Activated CD8-positive, alpha-beta memory T cell treated with anti-CD3 and anti-CD28 coated beads, Interleukin-2, amount 10 ng/mL, durations not matched to agents 7 days and 5 days (primary cell): ENCODE data around the gene ZNF764. TPM values are rescaled to one million over a fixed set of nuclear protein-coding genes. Genes with fewer than 3 reads are reported as not detected.
A peak's percentile ranks its signal among the peaks of the same experiment; 100 is the strongest.

Experiments used
- ATAC-seq: fragments of 150-1000 bp; cut with Tn5 transposase; one replicate; pipeline ENCODE4 v1.10.0; 2021; ENCODE audit warnings: moderate library complexity
- CTCF ChIA-PET: fragments of 350-600 bp; sonication (Branson Sonifier 250); formaldehyde crosslinking; loops from one replicate; lab custom pipeline; 2021; ENCODE audit warnings: antibody characterized with exemption; lab: Charles Lee
- DNase-seq: peaks from one replicate; pipeline ENCODE4 v3.0.0-alpha.2; 2020
- H3K27ac Mint-ChIP-seq: one replicate; pipeline ENCODE4 v1.8.0; 2021; ENCODE audit warnings: mild to moderate bottlenecking, mixed read lengths
- H3K27me3 Mint-ChIP-seq: one replicate; pipeline ENCODE4 v1.8.0; 2021; ENCODE audit warnings: mixed read lengths
- H3K36me3 Mint-ChIP-seq: one replicate; pipeline ENCODE4 v1.8.0; 2021; ENCODE audit warnings: mild to moderate bottlenecking, mixed read lengths
- H3K4me1 Mint-ChIP-seq: one replicate; pipeline ENCODE4 v1.8.0; 2021; ENCODE audit warnings: mixed read lengths
- H3K4me3 Mint-ChIP-seq: one replicate; pipeline ENCODE4 v1.8.0; 2021; ENCODE audit warnings: mild to moderate bottlenecking, moderate library complexity, mixed read lengths
- H3K9me3 Mint-ChIP-seq: one replicate; pipeline ENCODE4 v1.8.0; 2022; ENCODE audit warnings: low read depth, mixed read lengths
- microRNA-seq: library from miRNA; unstranded; fragments of <30 nt; microRNA quantifications from one replicate; pipeline ENCODE4 v1.2.0, GENCODE V29; 2022
- total RNA-seq, 2 experiments: library from RNA; stranded (reverse); gene quantifications; one replicate each; pipeline ENCODE4 v1.2.3, GENCODE V29; 2021

ZNF764 gene
- total RNA-seq, 2 experiments from 2014 or later: 14.0 to 15.6 TPM

DNA sequence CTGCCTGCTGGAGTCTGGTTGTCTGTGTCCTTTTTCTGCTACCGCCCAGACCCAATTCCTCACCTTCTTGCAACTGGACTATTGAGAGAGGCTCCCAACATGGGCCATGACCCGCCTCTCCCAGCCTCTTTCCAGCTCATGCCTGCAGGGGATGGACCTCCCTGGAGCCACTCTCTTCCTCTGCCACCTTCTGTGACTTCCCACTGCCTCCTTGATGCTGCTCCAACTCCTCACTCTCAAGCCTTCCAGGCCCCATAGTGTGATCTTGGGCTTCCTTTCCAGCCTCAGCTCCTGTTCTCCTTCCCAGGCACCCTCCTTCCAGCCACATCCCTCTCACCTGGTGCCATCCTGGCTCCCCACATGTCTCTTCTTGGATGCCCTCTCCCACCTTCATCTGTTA, 42.9 kb downstream of the ZNF764 start:
- Mint-ChIP-seq H3K4me1 (peaks cover 42% of the 10 kb centered on the region), H3K27ac (peak overlapping the region; percentile 7), H3K36me3 (peaks cover 86% of the 10 kb centered on the region), H3K4me3 (no peak overlapping the region), H3K9me3 (no peaks in the 10 kb centered on the region), H3K27me3 (no peaks in the 10 kb centered on the region)
- CTCF ChIA-PET: interaction anchor here (0.7 kb wide), 1 partner anchor 10 kb away, joined by 3 read pairs; no protein-coding TSS in a partner anchor
- ATAC-seq: no peak
- DNase-seq: no peak

DNA sequence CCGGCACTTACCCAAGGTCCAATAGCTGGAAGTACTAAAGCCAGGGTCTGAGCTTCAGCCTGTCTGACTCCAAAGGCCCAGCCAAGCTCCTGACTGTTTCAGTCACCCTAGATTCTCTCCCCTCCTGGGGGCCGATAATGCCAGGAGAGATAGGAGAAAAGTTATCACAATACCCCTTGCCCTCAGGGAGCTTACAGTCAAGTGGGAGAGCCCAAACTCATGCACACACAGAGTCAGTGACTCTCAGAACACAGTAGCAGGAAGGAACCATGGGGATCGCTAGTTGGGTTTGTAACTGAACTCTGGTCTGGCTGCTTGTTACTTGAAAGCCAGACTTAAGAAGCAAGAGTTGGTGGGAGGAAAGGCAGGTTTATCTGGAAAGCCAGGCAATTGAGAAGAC, 46.7 kb downstream of the ZNF764 start:
- no peak for ATAC-seq
- no peaks in the 10 kb centered on the region for H3K27me3 Mint-ChIP-seq

DNA sequence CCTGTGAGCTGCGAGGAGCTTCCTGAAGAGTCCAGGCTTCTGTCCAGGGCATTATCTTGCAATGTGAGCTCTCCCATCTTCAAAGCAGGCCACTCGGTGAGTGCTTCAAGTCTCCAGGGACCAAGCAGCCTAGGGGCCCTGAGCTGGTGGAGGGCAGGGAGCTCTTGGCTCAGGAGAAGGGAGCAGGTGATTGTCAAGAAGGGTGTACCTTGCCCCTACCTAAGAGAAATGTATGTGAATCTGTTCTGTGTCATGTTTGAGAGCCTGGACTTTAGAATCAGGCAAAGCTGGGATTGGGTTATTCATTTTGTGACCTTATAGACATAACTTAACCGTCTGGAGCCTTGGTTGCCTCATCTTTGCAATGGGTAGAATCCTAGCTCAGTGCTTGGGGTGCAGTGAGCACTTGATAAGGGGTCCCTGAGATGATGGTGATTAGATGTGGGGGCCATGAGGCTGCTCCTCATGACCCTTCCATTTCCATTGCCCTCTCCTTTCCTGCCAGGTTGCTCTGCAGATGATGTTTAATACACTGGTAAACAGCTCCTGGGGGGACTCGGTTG, 47.7 kb downstream of the ZNF764 start:
- peaks cover 73% of the 10 kb centered on the region for H3K36me3 Mint-ChIP-seq
- H3K27me3 Mint-ChIP-seq: no peaks in the 10 kb centered on the region
- DNase-seq (no peak), ATAC-seq (no peak)
- H3K4me1 Mint-ChIP-seq: peaks cover 18% of the 10 kb centered on the region
- no peak overlapping the region for H3K4me3 Mint-ChIP-seq
- CTCF ChIA-PET: interaction anchor here (0.8 to 2.2 kb wide), 6 partner anchors 13 to 92 kb away, joined by 3 to 6 read pairs (median 4); partner anchors contain the start of gene DCTPP1
- no peaks in the 10 kb centered on the region for H3K9me3 Mint-ChIP-seq
- H3K27ac Mint-ChIP-seq: no peak overlapping the region

More for the DNA sequence above, 46.7 kb downstream of the ZNF764 start:
- Mint-ChIP-seq H3K4me1 (peaks cover 23% of the 10 kb centered on the region), H3K36me3 (peaks cover 78% of the 10 kb centered on the region), H3K27ac (no peak overlapping the region), H3K4me3 (no peak overlapping the region), H3K9me3 (no peaks in the 10 kb centered on the region)
- no peak for DNase-seq
- CTCF ChIA-PET: interaction anchor here (1.1 to 2.2 kb wide), 3 partner anchors 38 to 82 kb away, joined by 3 to 6 read pairs (median 3); partner anchors contain the start of gene DCTPP1

DNA sequence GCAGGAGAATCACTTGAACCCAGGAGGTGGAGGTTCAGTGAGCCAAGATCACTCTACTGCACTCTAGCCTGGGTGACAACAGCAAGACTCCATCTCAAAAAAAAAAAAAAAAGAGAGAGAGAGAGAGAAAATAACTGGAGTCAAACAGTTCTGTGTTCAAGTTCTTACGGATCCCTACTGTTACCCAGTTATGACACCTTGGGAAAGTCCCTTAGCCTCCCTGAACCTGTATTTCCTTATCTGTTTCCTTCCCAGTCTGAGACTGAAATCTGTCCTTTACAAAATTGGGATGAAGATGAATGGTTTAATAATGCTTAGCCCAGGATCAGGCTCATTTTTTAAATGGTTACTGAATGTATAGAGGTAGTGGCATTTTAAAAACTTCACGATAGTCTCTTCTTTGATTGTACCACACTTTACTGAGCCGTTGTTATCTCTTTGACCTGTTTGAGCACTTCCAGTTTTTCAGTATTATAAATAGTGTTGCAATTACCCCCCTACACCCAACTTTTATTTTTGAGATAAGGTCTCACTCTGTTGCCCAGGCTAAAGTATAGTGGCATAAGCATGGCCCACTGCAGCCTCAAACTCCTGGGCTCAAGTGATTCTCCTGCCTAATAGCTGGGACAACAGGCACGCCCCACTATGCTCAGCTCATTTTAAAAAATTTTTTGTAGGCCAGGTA, 49.0 kb downstream of the ZNF764 start:
- ATAC-seq: no peak
- no peak overlapping the region for H3K27ac Mint-ChIP-seq

More for the DNA sequence above, 49.0 kb downstream of the ZNF764 start:
- H3K4me1 Mint-ChIP-seq: peaks cover 15% of the 10 kb centered on the region
- H3K27me3 Mint-ChIP-seq: no peaks in the 10 kb centered on the region
- no peaks in the 10 kb centered on the region for H3K9me3 Mint-ChIP-seq
- H3K4me3 Mint-ChIP-seq: no peak overlapping the region
- DNase-seq: no peak
- CTCF ChIA-PET: interaction anchor here (1.7 kb wide), 1 partner anchor 60 kb away, joined by 6 read pairs; no protein-coding TSS in a partner anchor
- peaks cover 70% of the 10 kb centered on the region for H3K36me3 Mint-ChIP-seq

Small RNA genes lying within 50 kb of the gene (microRNA-seq; reads per million reads assigned to microRNA genes)
- gene MIR4518: 981 reads per million, percentile 83 among the genes with 10 or more reads in this experiment

Other genes starting within 250 kb of the ZNF764 start
- 10 to 100 TPM; 70.0 to 94.9 TPM for gene CD2BP2, start 203.1 kb downstream of the ZNF764 start, total RNA-seq
- 10 to 100 TPM; 84.1 to 87.3 TPM for gene TBC1D10B, start 187.9 kb downstream of the ZNF764 start, total RNA-seq
- gene MYL11, start 183.6 kb downstream of the ZNF764 start, total RNA-seq: 1 to 10 TPM in 1 of 2 experiments, not detected in 1; 1.0 TPM
- 100 to 1,000 TPM; 259 to 278 TPM for gene SEPTIN1, start 175.8 kb downstream of the ZNF764 start, total RNA-seq
- gene ZNF48, start 163.0 kb downstream of the ZNF764 start, total RNA-seq: 10 to 100 TPM; 13.7 to 15.6 TPM
- 1 to 10 TPM; 4.9 to 5.4 TPM for gene ZNF771, start 150.8 kb downstream of the ZNF764 start, total RNA-seq
- gene DCTPP1, start 128.3 kb downstream of the ZNF764 start, total RNA-seq: 100 to 1,000 TPM in 1 of 2 experiments, 10 to 100 TPM in 1; 72.0 to 108 TPM
- gene SEPHS2, start 112.5 kb downstream of the ZNF764 start, total RNA-seq: 10 to 100 TPM; 63.3 to 92.9 TPM
- 100 to 1,000 TPM; 566 to 685 TPM for gene ITGAL, start 85.6 kb downstream of the ZNF764 start, total RNA-seq
- 10 to 100 TPM in 1 of 2 experiments, 1 to 10 TPM in 1; 6.2 to 10.3 TPM for gene ZNF768, start 31.8 kb downstream of the ZNF764 start, total RNA-seq
- 10 to 100 TPM; 11.3 to 13.2 TPM for gene ZNF747, start 23.5 kb downstream of the ZNF764 start, total RNA-seq
- gene ZNF688, start 13.3 kb upstream of the ZNF764 start, total RNA-seq: 10 to 100 TPM; 14.5 to 14.7 TPM
- gene ZNF785, start 27.3 kb upstream of the ZNF764 start, total RNA-seq: 10 to 100 TPM; 18.9 to 21.2 TPM
- 10 to 100 TPM; 12.2 to 15.3 TPM for gene ZNF689, start 52.0 kb upstream of the ZNF764 start, total RNA-seq
- gene PRR14, start 92.6 kb upstream of the ZNF764 start, total RNA-seq: 100 to 1,000 TPM; 111 to 116 TPM
- gene FBRS, start 100.1 kb upstream of the ZNF764 start, total RNA-seq: 100 to 1,000 TPM; 102 to 142 TPM
- 10 to 100 TPM; 86.3 to 93.3 TPM for gene SRCAP, start 140.8 kb upstream of the ZNF764 start, total RNA-seq
- 10 to 100 TPM; 45.8 to 46.5 TPM for gene PHKG2, start 190.1 kb upstream of the ZNF764 start, total RNA-seq
- 1 to 10 TPM; 4.1 to 4.6 TPM for gene CFAP119, start 203.7 kb upstream of the ZNF764 start, total RNA-seq
- gene RNF40, start 203.9 kb upstream of the ZNF764 start, total RNA-seq: 100 to 1,000 TPM; 103 to 106 TPM
- gene ZNF629, start 228.8 kb upstream of the ZNF764 start, total RNA-seq: 1 to 10 TPM; 1.6 to 2.5 TPM